Anterior cingulate cortex (tissue), 58 donors: ENCODE measurements around the gene FAIM.
"Not testable (repeated sequence)": the region's sequence is repeated elsewhere in the genome, so short reads cannot be mapped to it uniquely, and the experiment has no call there.

Experiments
- DNase-seq, 58 donors: peaks; one replicate each; lab custom pipeline; 2025; lab: John Stamatoyannopoulos, UW

The FAIM gene

GRCh38 chr3:138675393-138675792 lies 66.8 kb downstream of the FAIM start:
- DNase-seq = no peak

GRCh38 chr3:138678086-138678485 lies 69.5 kb downstream of the FAIM start:
- DNase-seq = no peak

GRCh38 chr3:138678874-138679392 lies 70.4 kb downstream of the FAIM start:
- DNase-seq = no peak

- DNase-seq = not testable (repeated sequence)
These were observed 72.4 kb downstream of the FAIM start for GRCh38 chr3:138680974-138681373.

GRCh38 chr3:138681463-138682220 lies 73.1 kb downstream of the FAIM start:
- no peak for DNase-seq

- no peak for DNase-seq
These were observed 74.1 kb downstream of the FAIM start for GRCh38 chr3:138682648-138683047.
